Measurements from ENCODE around the gene WDPCP. TPM values are rescaled to one million over a fixed set of nuclear protein-coding genes. Genes with fewer than 3 reads are reported as not detected.
"Not testable (repeated sequence)": the region's sequence is repeated elsewhere in the genome, so short reads cannot be mapped to it uniquely, and the experiment has no call there.

Gene WDPCP
- total RNA-seq, 3 donors from 2014 or later = 5.3 to 15.4 (median 7.5) TPM

DNA sequence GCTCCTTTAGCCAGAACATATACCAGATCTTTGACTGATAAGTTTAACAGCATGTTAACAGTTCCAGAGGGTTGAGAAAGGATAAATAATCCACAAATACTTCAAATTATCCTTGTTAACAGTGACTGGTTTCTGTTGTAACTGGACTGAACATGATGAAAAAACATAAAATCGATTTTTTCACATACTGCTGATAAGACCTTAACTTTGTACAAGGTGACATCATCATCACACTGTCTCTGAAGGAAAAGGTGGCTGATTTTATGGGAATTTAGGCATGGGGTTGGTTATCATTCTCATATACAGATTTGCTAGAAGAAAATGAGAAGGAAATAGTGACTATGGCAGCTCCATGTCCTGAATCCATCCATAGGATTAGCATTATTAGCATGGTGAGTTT is 501.6 kb downstream of the WDPCP start:
- ATAC-seq = no peak
- Histone ChIP-seq H3K4me1 (ENCODE audit: low read depth) (no peaks in the 10 kb centered on the region), H3K9me3 (no peaks in the 10 kb centered on the region), H3K4me3 (no peak overlapping the region), H3K36me3 (ENCODE audit: low read depth) (no peaks in the 10 kb centered on the region)
- TF ChIP-seq, protein P1, sequence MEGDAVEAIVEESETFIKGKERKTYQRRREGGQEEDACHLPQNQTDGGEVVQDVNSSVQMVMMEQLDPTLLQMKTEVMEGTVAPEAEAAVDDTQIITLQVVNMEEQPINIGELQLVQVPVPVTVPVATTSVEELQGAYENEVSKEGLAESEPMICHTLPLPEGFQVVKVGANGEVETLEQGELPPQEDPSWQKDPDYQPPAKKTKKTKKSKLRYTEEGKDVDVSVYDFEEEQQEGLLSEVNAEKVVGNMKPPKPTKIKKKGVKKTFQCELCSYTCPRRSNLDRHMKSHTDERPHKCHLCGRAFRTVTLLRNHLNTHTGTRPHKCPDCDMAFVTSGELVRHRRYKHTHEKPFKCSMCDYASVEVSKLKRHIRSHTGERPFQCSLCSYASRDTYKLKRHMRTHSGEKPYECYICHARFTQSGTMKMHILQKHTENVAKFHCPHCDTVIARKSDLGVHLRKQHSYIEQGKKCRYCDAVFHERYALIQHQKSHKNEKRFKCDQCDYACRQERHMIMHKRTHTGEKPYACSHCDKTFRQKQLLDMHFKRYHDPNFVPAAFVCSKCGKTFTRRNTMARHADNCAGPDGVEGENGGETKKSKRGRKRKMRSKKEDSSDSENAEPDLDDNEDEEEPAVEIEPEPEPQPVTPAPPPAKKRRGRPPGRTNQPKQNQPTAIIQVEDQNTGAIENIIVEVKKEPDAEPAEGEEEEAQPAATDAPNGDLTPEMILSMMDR (IDR thresholded peaks at IDR 0.05) = no peak
- DNase-seq = no peak
- intact Hi-C loops (cut with DNase I, micrococcal nuclease) = no loop called here

DNA sequence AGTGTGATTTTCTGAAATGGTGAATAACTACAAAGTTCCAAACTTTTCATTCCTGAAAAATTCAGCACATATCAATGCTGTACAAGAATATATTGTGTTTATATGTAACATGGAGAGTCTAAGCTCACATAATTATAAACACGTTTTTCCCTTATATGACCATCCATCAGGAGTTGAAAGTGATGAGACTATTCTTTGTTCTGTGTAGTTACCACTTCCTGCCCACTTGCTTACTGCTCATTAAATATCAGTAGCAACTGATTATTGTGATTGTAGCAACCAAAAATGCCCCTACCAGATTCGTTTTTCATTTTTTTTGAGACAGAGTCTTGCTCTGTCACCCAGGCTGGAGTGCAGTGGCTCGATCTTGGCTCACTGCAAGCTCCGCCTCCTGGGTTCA is 506.9 kb downstream of the WDPCP start:
- no peak overlapping the region for H3K4me3 ChIP-seq
- intact Hi-C loops (cut with DNase I, micrococcal nuclease) = no loop called here
- H3K9me3 ChIP-seq = no peaks in the 10 kb centered on the region
- no peaks in the 10 kb centered on the region for H3K36me3 ChIP-seq (ENCODE audit: low read depth)
- DNase-seq = no peak
- no peaks in the 10 kb centered on the region for H3K4me1 ChIP-seq (ENCODE audit: low read depth)
- ATAC-seq = no peak
- TF ChIP-seq, protein P1 (IDR thresholded peaks at IDR 0.05) = no peak

DNA sequence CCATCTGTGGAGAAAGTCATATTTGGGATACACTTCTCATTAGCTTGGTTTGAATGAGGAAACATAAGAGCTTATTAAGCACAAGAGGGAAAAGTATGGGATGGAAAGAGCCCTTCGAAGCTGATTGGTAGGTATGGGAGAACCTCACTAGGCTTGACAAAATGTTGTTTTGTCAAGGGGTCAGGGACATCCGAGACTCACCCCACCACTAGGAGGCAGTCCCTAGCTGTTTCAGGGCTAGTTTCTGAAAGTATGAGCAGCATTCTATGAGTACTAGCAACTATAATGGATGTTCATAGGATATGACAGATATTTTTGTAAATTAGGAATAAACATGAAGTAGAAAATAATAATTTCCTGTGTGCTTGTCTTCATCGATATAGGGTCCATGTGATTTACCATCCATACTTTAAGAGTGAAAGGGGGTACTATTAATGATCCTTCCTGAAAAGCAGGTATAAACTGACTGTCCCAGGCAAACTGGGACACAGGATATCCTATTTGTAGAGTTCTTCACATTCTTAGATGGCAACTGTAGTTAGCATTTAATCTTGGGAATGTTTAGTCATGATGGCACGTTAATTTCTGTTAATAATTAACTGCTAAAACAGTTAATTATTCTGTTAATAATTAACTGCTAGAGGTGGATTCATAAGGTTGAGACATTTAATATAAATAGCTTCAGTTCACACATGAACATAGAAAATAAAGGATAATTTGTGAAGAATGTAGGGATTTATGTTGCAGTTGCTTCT is 509.2 kb downstream of the WDPCP start:
- DNase-seq (peak in 1 of 3 donors; percentile 18), ATAC-seq (peak; percentile 16)
- no peaks in the 10 kb centered on the region for H3K4me1 ChIP-seq (ENCODE audit: low read depth)
- H3K9me3 ChIP-seq = no peaks in the 10 kb centered on the region
- intact Hi-C loops (cut with DNase I, micrococcal nuclease) = no loop called here
- no peaks in the 10 kb centered on the region for H3K36me3 ChIP-seq (ENCODE audit: low read depth)
- TF ChIP-seq, protein P1 (IDR thresholded peaks at IDR 0.05) = no peak
- no peak overlapping the region for H3K4me3 ChIP-seq

DNA sequence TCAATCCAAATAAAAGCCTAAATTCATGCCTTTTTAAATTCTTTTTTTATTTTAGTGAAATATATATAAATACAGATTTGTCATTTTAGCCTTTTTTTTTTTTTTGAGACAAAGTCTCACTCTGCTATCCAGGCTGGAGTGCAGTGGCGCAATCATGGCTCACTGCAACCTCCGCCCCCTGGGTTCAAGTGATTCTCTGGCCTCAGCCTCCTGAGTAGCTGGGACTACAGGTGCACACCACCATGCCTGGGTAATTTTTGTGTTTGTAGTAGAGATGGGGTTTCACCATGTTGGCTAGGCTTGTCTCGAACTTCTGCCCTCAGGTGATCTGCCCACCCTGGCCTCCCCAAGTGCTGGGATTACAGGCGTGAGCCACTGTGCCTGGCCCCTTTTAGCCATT is 513.9 kb downstream of the WDPCP start:
- not testable (repeated sequence) for ATAC-seq

DNA sequence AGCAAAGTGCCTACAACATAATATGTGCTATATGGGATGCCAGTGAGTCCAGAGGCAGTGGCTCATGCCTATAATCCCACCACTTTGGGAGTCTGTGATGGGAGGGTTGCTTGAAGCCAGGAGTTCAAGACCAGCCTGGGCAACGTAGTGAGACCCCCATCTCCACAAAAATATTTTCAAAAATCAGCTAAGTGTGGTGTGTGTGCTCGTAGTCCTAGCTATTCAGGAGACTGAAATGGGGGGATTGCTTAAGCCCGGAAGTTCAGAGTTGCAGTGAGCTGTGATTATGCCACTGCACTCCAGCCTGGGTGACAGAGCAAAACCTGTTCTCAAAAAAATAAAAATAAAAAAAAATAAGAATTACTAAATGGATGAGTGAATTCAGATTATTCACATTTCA is 514.3 kb downstream of the WDPCP start:
- H3K36me3 ChIP-seq (ENCODE audit: low read depth) = no peaks in the 10 kb centered on the region
- H3K9me3 ChIP-seq = no peaks in the 10 kb centered on the region
- no peaks in the 10 kb centered on the region for H3K4me1 ChIP-seq (ENCODE audit: low read depth)
- intact Hi-C loops (cut with DNase I, micrococcal nuclease) = no loop called here
- no peak overlapping the region for H3K4me3 ChIP-seq
- ATAC-seq = no peak
- no peak for DNase-seq
- TF ChIP-seq, protein P1 (IDR thresholded peaks at IDR 0.05) = no peak

More for the DNA sequence above, 513.9 kb downstream of the WDPCP start:
- H3K4me3 ChIP-seq; H3K36me3 ChIP-seq (ENCODE audit: low read depth); DNase-seq; H3K9me3 ChIP-seq; intact Hi-C loops (cut with DNase I, micrococcal nuclease); H3K4me1 ChIP-seq (ENCODE audit: low read depth): not testable (repeated sequence)

DNA sequence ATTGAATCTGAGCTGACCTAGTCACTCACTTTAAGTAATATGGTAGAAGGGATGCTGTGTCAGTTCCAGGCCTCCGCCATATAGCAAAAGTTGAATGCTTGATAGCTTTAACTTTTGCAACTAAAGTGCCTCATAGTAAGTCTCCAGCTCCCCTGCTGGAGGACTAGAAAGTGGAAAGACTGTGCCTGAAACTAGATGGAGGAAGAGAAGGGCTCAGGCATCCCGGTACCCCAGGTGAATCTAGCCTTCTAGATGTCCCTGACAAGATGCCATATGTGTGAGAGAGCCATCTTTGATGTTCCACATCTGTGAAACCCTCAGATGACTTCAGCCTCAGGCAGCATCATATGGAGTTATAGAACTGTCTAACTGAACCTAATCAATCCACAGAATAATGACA is 516.6 kb downstream of the WDPCP start:
- no peaks in the 10 kb centered on the region for H3K9me3 ChIP-seq
- TF ChIP-seq, protein P1 (IDR thresholded peaks at IDR 0.05) = no peak
- ATAC-seq = no peak

More for the DNA sequence above, 516.6 kb downstream of the WDPCP start:
- intact Hi-C loops (cut with DNase I, micrococcal nuclease) = no loop called here
- no peaks in the 10 kb centered on the region for H3K36me3 ChIP-seq (ENCODE audit: low read depth)
- no peak overlapping the region for H3K4me3 ChIP-seq
- no peaks in the 10 kb centered on the region for H3K4me1 ChIP-seq (ENCODE audit: low read depth)
- no peak for DNase-seq

Other genes with a start within 250 kb of the WDPCP start
- gene MDH1, start 486 bp upstream of the WDPCP start, total RNA-seq = 100 to 1,000 TPM; 162 to 185 (median 177) TPM

All from mucosa of descending colon (tissue), 3 donors.